Dermis blood vessel endothelial cell (primary cell): ENCODE measurements around the gene CENPU. TPM values are rescaled to one million over a fixed set of nuclear protein-coding genes. Genes with fewer than 3 reads are reported as not detected.
"Not testable (repeated sequence)": the region's sequence is repeated elsewhere in the genome, so short reads cannot be mapped to it uniquely, and the experiment has no call there.

Experiments used
- DNase-seq: peaks from one replicate; pipeline ENCODE4 v3.0.0; 2010
- total RNA-seq: library from RNA; depleted of rRNA; stranded (reverse); fragments of >200 nt; gene quantifications from 2 replicates; pipeline ENCODE4 v1.2.3, GENCODE V29; 2014

The CENPU gene, protein sequence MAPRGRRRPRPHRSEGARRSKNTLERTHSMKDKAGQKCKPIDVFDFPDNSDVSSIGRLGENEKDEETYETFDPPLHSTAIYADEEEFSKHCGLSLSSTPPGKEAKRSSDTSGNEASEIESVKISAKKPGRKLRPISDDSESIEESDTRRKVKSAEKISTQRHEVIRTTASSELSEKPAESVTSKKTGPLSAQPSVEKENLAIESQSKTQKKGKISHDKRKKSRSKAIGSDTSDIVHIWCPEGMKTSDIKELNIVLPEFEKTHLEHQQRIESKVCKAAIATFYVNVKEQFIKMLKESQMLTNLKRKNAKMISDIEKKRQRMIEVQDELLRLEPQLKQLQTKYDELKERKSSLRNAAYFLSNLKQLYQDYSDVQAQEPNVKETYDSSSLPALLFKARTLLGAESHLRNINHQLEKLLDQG
- total RNA-seq, result 8.5 and 34.2 TPM in 2 replicates

DNA sequence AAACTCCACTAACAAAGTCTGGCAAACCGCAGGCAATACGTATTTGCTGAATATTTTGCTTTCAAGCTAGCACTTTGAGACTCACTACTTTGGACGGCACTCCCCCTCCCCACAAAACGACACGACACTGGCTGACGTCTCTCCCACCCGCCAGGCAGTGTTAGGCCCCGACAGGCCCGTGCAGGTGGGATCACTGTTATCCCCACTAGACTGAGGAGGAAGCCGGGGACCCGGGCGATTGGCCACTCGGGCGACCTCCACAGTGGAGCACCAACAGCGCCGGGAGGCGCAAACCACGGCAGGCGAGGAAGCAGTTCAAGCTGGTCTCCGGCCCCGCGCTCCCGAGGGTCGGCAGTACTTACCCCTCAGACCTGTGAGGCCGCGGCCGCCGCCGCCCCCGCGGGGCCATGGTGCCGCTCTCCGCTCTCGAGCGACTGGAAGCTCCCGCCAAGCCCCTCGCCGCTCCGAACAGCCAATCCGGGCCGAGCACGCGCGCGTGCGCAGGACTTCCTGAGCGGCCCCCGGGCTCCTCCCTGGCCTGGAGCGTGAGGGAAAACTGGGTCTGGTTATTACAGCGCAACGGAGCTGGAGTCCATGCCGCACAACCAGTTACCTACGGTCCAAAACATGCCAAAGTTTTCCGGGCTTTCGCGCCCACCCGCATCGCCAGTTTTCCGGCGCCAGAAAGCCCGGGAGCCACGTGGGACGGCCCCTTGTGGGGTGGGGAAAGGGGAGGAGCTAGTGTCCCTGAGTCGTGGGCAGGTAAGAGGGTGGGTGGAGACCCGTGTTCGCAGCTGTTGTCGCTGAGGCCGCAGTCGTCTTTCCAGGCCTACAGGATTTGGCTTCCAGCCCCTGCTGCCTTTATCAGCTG lies at the start of gene CENPU:
TSS of gene CENPU (minus strand) at position 443 of the 871 bp plus-strand sequence. CDS start at position 409, 34 bp downstream.
- peak; percentile 99 for DNase-seq

DNA sequence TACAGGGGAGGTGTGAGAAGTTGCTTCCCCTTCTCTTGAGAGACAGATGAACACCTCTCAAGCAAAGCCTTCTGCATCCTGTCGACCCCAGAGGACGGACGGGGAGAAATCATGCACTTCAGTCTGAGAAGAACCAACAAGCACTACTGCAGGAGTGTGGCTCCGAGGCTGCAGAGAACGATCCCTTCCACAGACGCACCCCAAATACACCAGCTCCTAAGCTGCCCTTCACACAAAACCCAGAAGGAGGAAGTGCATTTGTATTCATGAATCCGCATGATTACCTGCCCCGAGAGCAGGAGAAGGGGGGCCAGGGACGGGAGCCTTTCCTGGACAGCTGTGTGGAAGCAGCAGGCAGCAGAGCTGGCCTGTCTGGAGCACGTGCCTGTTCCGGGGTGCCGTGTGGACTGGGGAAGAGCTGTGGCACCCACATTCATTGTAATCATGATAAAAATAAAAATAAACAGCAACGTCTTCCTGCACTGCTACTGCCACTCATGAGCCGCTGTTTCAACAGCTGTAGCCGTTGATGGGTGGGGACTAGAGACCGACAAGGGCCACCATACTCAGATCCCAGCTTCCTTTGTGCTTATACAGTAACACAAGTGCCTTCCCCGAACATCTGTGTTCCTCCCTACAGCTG lies 49.0 kb upstream of the CENPU start:
- DNase-seq, result no peak

DNA sequence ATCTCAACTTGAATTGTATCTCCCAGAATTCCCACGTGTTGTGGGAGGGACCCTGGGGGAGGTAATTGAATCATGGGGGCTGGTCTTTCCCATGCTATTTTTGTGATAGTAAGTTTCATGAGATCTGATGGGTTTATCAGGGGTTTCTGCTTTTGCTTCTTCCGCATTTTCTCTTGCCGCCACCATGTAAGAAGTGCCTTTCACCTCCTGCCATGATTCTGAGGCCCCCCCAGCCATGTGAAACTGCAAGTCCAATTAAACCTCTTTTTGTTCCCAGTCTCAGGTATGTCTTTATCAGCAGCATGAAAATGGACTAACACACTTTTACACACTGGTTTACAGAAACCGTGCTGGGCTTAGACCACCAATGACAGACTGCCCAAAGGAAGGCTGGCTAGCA lies 45.3 kb upstream of the CENPU start:
- not testable (repeated sequence) for DNase-seq

DNA sequence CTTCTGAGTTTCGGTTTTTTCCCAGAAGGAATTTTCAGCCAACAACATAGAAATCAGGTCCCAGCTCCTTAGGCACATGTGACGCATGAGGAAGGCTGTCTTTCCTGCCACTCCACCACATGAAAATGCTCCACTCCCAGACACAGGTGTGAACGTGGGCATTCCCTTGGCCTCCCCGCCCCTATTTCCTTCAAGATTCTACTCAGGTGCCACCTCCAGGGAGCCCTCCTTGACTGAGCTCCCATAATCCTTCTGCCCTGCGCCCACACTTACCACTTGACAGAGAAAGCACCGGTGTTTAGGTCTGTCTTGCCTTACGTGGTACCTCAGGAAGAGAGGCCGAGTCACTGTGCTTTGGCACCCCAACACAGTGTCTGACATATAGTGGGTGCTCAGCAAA lies 44.4 kb upstream of the CENPU start:
- no peak for DNase-seq

DNA sequence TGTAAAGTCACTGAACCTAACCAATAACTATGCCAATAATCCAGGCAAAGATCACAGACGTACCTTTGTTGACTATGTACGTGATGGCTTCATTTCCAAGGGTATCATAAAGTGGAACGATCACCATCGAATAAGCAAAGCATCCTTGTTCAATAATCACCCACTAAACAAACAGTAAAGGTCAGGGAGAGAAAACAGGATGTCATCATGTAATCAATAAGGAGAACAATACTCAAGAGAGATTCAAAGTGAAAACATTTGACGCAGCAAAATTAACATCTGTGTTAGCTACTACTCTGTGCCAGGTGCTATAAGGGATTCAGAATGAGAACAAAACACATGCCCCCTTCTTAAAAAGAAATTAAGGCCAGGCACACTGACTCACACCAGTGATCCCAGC lies 42.9 kb upstream of the CENPU start:
- DNase-seq, result no peak

DNA sequence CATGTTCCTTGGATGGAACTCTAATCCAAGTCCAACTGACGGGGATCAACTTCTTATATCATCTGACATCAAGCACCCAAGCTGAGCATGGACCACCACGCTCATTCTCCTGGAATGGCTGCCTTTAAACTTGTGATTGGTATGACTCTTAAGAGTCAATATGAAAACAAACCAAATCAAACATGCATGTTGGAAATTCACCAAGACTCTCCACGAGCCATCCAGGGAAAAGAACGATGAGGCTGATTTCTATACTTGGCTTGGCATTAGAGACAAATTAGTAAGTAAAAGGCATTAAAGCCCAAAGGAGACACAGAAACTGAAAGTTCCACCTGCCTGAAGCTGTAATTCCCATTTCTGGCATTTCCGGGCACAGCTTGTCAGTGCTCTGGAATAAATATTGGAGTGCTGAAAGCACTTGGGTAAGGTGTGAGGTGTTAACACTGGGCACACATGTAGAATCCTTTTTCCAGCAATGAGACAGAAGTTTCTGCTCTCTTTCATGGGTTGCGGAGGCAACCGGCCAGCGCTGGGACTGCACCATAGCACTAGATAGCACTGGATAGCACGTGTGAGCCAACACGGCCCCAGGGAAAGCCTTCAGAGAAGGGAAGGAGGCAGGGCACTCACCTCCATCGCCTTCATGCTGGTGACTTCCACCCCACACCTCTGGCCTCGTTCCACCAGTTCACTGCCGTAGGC lies 42.1 kb upstream of the CENPU start:
- DNase-seq, result no peak

DNA sequence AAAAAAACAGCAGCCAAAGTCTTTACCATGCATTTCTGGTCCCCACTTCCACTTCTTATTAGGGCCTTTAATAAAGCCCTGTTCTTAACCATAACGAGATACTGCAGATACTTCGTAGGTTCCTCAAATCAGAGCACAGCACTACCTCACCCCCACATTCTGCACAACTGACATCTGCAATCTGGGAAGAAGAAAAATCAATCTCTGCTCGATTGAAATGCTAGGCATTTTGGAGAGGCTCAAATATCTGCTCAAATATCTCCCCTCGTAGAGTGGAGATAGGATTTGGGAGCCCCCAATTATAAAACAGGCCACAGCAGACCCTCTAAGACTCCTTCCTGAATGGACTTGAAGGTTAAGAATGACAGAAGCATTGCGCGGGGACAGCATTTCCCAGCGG lies 40.3 kb upstream of the CENPU start:
- DNase-seq, result no peak

DNA sequence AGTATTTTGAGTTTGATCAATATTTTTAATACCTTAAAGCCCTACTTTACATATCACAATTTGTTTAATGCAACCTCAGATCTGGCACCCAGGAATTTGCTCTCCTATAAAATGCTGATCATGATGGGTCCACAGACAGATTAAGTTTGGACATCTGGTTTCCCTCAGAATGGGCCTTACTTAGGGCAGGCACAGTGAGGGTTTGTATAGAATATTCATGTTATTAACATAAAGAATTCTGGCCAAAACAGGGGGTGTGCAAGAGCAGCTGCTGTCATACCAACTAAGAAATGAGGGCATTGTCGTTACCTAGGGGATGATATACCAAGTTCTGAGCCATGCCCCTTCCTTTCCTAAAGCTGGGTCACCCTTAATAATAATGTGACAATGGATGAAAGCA lies 37.5 kb upstream of the CENPU start:
- DNase-seq, result no peak

DNA sequence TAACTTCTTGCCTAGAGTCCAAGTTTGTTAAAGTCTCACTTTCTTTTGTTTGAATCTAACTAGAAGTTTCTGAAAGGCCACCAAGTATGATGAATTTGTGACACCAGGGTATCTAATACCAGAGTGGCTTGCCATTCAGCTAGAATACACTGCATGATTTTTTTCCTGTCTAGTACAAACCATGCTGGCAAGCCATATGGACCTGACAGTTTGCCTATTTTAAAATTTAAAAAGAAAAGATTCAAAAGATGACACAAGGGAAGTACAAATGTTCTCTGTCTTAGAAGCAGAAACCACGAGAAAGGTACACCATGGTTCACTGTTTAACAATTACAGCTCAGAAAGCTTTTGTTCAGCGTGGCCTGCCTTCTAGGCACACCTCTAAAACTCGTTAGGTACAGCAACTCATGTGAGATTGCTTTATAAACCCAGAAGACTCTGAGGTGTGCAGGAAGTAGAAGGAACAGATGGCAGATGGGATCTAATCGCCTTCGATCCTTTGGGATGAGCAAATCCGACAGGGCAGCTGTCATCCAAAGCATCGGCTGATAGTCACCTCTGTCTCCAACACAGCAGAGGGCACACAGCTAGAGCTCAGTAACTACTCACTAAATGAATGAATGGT lies 35.4 kb upstream of the CENPU start:
- DNase-seq, result no peak

DNA sequence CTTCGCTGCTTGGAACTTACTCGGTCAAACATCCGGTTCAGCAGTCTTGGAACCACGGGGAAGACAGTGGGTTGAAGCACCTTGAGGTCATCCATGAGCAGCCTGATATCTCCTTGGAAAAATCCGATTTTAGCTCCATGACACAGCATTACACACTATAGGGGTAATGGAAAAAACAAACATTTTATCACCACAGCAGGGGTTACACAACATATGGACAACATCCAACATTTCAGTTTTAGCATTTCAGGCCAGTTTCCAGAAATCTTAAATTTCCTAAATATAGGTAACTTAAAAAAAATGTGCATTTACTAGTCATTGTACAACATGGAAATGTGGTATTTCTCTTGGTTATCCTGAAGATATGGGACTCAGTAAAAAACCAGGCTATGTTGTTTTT lies 34.4 kb upstream of the CENPU start:
- DNase-seq, result no peak

DNA sequence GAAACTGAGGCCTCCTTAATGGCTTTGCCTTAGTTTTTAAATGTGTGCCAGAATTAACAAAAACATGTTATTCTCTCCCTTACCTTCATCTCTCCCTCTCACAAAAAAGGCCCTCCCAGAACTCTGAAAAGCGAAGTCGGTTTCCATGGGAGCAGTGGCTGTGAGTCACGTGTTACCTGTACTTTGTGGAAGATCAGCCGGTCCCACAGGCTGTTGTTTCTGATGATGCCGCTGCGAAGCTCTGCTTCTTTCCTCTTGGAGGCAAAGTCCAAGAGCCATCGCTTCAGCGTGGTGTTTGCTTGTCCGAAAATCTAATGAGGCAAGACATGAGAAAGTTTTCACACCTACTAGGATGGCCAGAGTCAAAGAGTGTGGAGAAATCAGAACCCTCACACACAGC lies 32.5 kb upstream of the CENPU start:
- DNase-seq, result no peak

DNA sequence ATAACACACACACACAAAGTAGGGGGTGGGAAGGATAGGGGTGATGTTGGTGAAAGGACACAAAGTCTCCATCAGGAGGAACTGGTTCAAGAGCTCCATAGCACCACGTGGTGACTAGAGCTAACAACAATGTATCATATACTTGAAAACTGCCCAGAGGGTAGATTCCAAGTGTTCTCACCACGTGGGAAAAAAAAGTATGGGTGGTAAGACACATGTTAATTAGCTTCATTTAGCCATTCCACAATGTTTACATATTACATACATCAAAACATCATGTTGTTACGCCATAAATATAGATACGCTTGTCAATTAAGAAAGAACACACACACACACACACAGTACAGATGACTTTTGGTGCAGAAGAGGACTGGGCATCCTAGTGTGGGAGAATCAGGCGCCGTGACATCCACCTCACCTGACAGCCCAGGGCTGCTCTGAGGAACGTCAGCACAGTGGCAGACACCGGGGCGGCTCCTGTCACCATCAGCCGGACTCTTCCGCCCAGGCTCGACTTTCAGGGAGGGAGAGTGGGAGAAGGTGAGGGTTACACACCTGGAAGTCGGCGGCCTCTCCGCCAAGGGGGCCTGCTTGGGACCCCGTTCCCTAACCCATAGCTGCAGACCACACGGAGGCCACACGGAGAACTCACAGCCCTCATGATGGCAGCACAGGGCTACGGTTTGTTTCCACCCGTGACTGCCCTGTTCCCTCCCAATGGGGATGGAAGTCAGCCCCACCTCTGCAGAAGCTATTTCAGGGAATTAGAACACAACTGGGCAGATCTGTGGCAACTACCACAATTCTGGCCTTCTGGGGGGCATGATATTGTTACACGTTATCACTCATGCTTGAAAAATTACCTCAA lies 31.8 kb upstream of the CENPU start:
- no peak for DNase-seq

DNA sequence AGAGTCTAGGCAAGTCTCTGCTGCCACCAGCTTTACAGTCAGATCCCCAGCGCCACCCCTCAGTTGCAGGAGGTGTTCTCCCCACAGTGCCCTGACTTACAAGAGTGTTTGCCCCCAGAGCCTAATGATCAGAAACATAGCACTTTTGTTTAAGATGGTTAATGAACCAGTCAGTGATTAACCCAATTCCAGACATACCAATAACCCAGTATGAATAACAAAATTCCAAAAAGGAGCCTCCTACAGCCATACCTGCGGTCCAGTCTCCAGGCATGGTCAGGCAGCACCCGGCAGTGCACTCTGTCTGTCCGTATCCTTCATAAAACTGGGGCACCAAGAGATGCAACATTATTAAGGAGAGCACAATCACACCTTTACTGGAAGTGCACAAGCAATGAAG lies 30.7 kb upstream of the CENPU start:
- no peak for DNase-seq

DNA sequence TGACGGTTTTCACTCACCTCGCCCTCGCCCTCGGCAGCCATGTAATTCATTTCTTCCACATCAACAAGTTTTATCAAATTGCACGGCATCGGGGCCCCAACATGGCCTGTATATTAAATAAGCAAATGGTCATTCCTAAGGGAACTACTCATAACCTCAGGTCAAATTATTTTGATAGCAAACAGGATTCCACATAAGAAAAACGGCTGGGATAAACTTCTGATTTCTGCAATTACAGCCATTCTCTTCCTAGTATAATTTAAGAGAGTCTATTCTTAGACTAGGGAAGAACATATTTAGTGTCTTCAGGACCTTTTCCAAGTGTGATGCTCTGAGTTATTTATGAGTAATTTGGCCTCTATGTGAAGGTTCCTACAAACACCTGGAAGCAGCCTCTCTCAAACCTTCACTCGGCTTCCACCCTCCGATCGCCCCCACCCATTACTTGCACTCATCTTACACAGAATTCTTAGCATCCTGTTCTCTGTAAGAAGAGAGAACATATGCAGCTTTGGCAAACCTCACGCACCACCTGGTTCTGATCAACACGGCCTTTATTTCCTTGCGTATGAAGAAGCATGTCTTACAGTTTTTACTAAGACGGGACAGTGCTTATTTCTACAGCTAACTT lies 29.4 kb upstream of the CENPU start:
- no peak for DNase-seq

DNA sequence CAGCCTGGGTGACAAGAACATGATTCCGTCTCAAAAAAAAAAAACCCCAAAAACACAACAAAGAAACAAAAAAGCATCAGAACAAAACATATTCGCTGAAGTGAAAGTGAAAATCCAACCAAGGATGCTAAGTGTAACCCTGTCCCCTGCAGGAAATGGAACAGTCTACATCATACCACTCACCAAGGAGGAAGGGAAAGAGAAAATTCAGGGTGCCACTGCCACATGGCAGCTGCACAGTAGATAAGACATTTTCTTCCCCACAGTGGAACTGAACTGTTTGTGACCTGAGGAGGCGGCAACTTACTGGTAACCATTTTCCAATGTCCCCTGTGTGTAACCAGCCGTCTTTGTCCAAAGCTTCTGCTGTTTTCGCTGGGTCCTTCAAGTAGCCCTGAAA lies 28.2 kb upstream of the CENPU start:
- no peak for DNase-seq

DNA sequence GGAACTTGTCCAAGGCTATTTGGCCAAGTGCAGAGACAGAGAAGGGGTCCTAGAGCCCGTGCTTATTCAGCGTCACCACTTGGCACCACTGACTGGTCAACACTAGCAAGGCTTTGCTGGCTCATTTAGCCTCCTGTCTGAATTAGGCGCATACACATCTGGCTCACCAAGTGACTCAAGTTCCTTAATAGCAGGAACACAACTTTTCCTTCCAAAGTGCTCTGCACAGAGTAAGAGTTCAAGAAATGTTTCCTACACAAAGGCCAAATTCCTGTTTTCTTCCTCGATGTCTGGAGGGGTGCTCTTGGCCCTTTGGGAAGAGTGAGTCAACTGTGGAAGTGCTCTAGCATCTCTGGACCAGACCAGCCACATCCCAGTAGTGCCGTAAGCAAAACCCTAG lies 26.8 kb upstream of the CENPU start:
- DNase-seq, result no peak

DNA sequence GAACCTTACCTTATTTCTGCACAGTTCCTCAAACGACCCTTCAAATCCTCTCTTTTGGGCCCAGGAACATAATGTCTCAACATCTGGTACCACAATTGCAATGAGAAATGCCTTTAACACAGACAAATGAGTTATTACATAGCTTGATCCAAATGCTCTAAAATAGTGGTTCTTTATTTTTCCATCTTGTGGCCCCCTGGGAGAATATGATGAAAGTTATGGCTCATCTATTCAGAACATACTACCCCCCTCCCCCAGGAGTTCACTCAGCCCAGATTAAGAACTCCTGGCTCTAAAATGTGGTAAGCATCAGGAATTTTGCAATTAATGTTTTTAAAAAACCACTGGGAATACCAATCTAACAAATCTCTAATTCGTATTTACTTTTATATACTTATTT lies 23.9 kb upstream of the CENPU start:
- DNase-seq, result no peak

DNA sequence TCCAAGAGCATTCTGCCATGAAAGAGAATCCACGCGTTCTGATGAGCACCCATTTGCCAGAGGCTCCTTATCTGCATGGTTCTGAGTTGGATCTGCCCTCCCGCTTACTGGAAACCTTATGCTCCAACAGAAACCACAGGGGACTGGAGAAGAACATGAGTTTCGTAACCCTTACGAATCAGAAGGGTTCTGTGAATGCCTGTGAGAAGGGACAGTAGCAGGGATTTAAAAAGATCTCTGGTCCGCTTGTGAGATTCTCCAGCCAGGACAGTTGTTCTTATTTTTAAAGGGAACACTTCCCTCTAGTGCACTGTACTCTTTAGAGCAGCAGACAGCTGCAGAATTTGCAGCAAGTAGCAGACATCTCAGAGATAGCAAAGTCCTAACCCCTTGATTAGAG lies 22.5 kb upstream of the CENPU start:
- no peak for DNase-seq

DNA sequence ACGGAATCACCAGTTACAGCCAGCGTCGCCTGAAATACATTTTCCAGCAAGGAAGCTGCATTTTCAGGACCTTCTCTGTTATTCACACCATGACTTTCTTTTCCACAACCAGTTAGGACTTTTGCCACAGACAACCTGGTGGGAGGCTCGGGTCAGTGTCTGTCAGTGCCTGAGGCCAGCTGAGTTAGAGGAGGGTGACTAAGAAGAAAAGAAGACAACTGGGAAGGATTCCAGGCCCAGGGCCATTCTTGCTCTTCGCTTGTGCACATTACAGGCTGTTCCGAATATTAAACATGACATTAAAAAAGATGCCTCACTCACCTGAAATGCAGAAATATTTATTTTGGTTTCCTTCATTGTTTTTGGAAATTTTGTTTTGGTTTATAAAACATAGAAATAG lies 21.4 kb upstream of the CENPU start:
- no peak for DNase-seq

DNA sequence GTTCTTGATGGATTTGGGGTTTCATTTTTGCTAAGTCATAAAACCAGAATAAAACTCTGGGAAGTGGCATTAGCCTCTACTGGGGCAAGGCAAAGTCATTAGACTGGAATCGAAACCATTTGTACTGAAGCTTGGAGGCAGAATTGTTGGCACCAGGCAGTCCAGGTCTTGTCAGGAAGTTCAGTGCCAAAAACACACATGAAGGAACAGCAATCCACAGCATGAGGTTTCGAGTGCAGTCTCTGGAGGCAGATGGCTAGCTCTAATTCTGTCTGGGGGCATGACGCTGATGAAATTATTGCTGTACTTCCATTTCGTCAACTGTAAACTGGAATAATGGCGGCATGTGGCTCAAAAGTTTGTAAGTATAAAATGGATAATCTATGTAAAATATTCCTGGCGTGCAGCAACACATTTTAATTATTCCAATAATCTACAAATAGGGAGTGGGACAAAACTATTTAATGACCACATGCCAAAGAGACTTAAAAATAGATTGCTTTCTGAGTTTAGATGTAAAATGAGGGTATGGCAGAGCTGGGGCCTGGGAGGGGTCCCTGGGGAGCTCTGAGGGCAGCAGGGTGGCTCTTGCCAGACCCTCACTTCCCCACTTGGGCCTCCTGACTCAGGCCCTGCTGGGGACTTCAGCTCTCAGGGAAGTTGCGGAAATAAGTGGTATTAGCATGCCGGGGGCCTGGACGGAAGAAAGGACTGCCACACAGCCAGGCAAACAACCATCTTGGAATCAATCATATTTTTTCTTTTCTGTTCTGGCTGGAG lies 18.8 kb upstream of the CENPU start:
- no peak for DNase-seq
